Mesothelial cell of epicardium (in vitro differentiated cells): ENCODE measurements around the gene SBF2. TPM values are rescaled to one million over a fixed set of nuclear protein-coding genes. Genes with fewer than 3 reads are reported as not detected.
"Not testable (repeated sequence)": the region's sequence is repeated elsewhere in the genome, so short reads cannot be mapped to it uniquely, and the experiment has no call there.

Experiments
- DNase-seq, 2 experiments: peaks; one replicate each; pipeline ENCODE4 v3.0.0; 2021; ENCODE audit warnings: low spot score in 2 of 2; ENCODE audit not compliant: unreplicated experiment in 2 of 2
- H3K27ac Mint-ChIP-seq: 2 replicates; pipeline ENCODE4 v1.8.0; 2021; ENCODE audit warnings: mixed read lengths
- H3K27me3 Mint-ChIP-seq: 2 replicates; pipeline ENCODE4 v1.8.0; 2021; ENCODE audit warnings: low read depth, mixed read lengths
- H3K36me3 Mint-ChIP-seq: 2 replicates; pipeline ENCODE4 v1.8.0; 2021; ENCODE audit warnings: mixed read lengths
- H3K4me1 Mint-ChIP-seq: 2 replicates; pipeline ENCODE4 v1.8.0; 2021; ENCODE audit warnings: mixed read lengths
- H3K4me3 Mint-ChIP-seq: 2 replicates; pipeline ENCODE4 v1.8.0; 2021; ENCODE audit warnings: mild to moderate bottlenecking, moderate library complexity, mixed read lengths
- H3K9me3 Mint-ChIP-seq: 2 replicates; pipeline ENCODE4 v1.8.0; 2021; ENCODE audit warnings: mixed read lengths
- CTCF ChIP-seq: fragments of 200-600 bp; sonication (generic); IDR thresholded peaks from one replicate; pipeline ENCODE4 v1.5.0; 2021; ENCODE audit warnings: antibody characterized with exemption; ENCODE audit not compliant: unreplicated experiment
- total RNA-seq: library from RNA; stranded (reverse); gene quantifications from 3 replicates; pipeline ENCODE4 v1.2.1, GENCODE V29; 2021

Gene SBF2
- total RNA-seq, 1 donor from 2014 or later = 58.4 TPM

GRCh38 chr11:9905501-9905951 is 388.5 kb downstream of the SBF2 start:
- no peaks in the 10 kb centered on the region for H3K27me3 Mint-ChIP-seq
- peaks cover 32% of the 10 kb centered on the region for H3K4me1 Mint-ChIP-seq
- TF ChIP-seq CTCF = no peak
- peak overlapping the region; percentile 85 for H3K27ac Mint-ChIP-seq
- no peak for DNase-seq
- H3K36me3 Mint-ChIP-seq = peaks cover 2% of the 10 kb centered on the region
- H3K4me3 Mint-ChIP-seq = no peak overlapping the region
- no peaks in the 10 kb centered on the region for H3K9me3 Mint-ChIP-seq

DNA sequence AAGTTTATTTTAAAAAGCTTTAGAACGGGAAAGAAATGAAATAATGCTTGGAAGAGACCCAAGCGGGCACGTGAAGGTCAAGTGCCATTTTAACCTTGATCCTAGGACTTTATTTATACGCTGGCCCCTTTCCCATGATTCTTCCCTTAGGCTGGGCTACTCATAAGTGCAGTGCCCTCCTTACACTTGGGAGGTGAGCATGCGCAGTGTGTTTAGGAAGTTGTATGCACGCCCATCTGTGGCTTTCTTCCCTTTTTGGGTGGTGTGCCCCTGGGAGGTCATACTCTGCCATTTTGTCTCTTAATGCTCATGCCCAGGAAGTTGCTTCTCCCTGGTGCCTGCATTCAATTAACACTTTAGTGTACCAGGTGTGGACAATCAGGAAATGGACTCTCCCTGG is 390.4 kb downstream of the SBF2 start:
- no peaks in the 10 kb centered on the region for H3K9me3 Mint-ChIP-seq
- H3K4me1 Mint-ChIP-seq = peaks cover 32% of the 10 kb centered on the region
- no peak for TF ChIP-seq CTCF
- no peak overlapping the region for H3K4me3 Mint-ChIP-seq
- DNase-seq = no peak
- H3K27me3 Mint-ChIP-seq = no peaks in the 10 kb centered on the region
- no peaks in the 10 kb centered on the region for H3K36me3 Mint-ChIP-seq
- no peak overlapping the region for H3K27ac Mint-ChIP-seq

DNA sequence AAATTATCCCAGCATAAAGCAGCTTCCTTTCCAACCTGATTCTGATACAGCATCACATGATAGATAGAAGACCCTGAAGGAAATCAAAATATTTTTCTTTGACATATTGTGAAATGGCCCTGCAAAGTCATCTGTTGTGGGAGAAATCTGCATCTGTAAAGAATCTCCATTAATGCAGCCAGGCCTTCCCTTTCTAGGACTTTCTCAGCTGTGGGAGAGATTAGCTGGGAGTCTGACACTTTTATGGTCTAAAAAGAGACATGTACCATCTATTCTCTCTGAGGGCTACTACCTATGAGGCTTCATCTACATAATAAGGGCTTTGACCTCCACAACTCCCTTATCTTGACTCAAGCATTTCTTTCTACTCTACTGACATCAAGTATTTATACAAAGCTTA is 392.1 kb downstream of the SBF2 start:
- Mint-ChIP-seq H3K27ac (no peak overlapping the region), H3K27me3 (no peaks in the 10 kb centered on the region), H3K9me3 (no peaks in the 10 kb centered on the region), H3K36me3 (no peaks in the 10 kb centered on the region), H3K4me3 (no peak overlapping the region), H3K4me1 (peaks cover 27% of the 10 kb centered on the region)
- no peak for TF ChIP-seq CTCF
- DNase-seq = no peak

DNA sequence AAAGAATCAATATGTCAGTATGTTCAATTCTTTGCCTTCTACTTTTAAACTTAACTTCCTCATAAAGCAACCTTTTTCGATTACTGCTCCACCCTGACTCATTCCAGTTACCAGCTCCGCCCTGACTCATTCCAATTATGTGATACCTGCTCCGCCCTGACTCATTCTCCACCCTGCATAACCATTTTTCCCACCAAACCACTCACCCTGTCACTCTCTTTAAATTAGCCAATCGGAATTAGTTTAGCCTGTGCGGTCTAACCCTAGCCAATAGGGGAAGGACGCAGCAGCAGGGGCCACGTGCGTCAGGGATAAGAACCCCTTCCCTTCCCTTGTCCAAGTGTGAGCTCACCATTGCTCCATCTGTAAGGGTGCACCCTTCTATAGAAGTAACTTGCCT is 393.8 kb downstream of the SBF2 start:
- H3K4me1 Mint-ChIP-seq, H3K36me3 Mint-ChIP-seq, H3K27me3 Mint-ChIP-seq, H3K4me3 Mint-ChIP-seq, DNase-seq, H3K9me3 Mint-ChIP-seq, H3K27ac Mint-ChIP-seq: not testable (repeated sequence)

GRCh38 chr11:9899676-9900075 is 394.3 kb downstream of the SBF2 start:
- H3K27ac Mint-ChIP-seq = no peak overlapping the region
- no peak for DNase-seq
- H3K36me3 Mint-ChIP-seq = peaks cover 13% of the 10 kb centered on the region
- H3K4me3 Mint-ChIP-seq = no peak overlapping the region
- peaks cover 7% of the 10 kb centered on the region for H3K4me1 Mint-ChIP-seq
- no peak for TF ChIP-seq CTCF
- peaks cover 7% of the 10 kb centered on the region for H3K9me3 Mint-ChIP-seq
- H3K27me3 Mint-ChIP-seq = no peaks in the 10 kb centered on the region

DNA sequence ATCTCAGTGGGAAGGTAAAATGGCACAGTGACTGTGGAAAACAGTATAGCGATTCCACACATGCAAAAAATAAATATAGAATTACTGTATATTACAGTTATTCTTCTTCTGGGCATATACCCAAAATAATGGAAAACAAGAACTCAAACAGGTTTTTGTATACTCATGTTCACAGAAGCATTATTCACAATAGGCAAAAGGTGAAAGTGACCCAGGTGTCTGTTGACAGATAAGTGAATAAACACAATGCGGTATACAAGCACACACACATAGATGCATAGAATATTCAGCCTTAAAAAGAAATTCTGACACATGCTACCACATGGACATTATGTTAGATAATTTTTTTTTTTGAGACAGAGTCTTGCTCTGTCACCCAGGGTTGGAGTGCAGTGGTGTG is 397.1 kb downstream of the SBF2 start:
- H3K27ac Mint-ChIP-seq = no peak overlapping the region
- H3K4me3 Mint-ChIP-seq = no peak overlapping the region
- DNase-seq = no peak
- peaks cover 2% of the 10 kb centered on the region for H3K4me1 Mint-ChIP-seq
- peaks cover 24% of the 10 kb centered on the region for H3K36me3 Mint-ChIP-seq
- TF ChIP-seq CTCF = no peak
- H3K9me3 Mint-ChIP-seq = peaks cover 7% of the 10 kb centered on the region
- no peaks in the 10 kb centered on the region for H3K27me3 Mint-ChIP-seq
